Brain microvascular endothelial cell (primary cell): ENCODE measurements around the gene RAD51AP2.
A peak's percentile ranks its signal among the peaks of the same experiment; 100 is the strongest.

Source experiments
- DNase-seq: peaks from one replicate; pipeline ENCODE4 v3.0.0-alpha.2; 2020
- H3K27ac ChIP-seq: fragments of 250-450 bp; sonication (Bioruptor Pico); 2 replicates; pipeline ENCODE4 v1.5.1; 2020; ENCODE audit warnings: mild to moderate bottlenecking, moderate library complexity
- H3K27me3 ChIP-seq: fragments of 250-450 bp; sonication (Bioruptor Pico); replicated peaks from 2 replicates; pipeline ENCODE4 v1.5.1; 2020; ENCODE audit warnings: mild to moderate bottlenecking
- H3K36me3 ChIP-seq: fragments of 250-450 bp; sonication (Bioruptor Pico); replicated peaks from 2 replicates; pipeline ENCODE4 v1.5.1; 2020; ENCODE audit warnings: mild to moderate bottlenecking
- H3K4me3 ChIP-seq: 2 replicates; pipeline ENCODE4 v1.5.1; 2011; ENCODE audit warnings: low read depth, mild to moderate bottlenecking, control low read depth, low read length, moderate library complexity
- CTCF ChIP-seq: IDR thresholded peaks from 2 replicates; pipeline ENCODE4 v1.5.1; 2011; ENCODE audit warnings: low read depth, mild to moderate bottlenecking, moderate library complexity, low read length, control low read depth, inconsistent platforms; ENCODE audit errors: missing control alignments
- in situ Hi-C: cut with HindIII; loops from 2 replicates; pipeline ENCODE4 v1.10.0; 2017; ENCODE audit warnings: low sequenced_read_pairs, low pct_ligation_motif_present

The RAD51AP2 gene

DNA sequence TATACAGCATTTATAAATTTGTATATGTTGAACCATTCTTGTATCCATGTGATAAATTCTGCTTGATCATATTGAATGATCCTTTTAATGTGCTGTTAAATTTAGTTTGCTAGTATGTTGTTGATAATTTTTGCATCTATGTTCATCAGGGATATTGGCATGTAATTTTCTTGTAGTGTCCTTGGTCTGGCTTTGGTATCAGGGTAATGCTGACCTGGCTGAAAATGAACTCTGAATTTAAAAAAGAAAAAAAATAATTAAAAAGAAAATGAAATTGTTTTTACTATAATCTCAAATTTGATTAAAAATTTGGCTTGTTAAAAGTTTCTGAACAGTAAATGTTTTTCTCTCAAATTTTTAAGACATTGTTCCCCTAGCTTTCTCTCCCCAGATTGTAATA is 46.3 kb downstream of the RAD51AP2 start:
- Histone ChIP-seq H3K36me3 (no peaks in the 10 kb centered on the region), H3K4me3 (no peak overlapping the region), H3K27me3 (no peaks in the 10 kb centered on the region), H3K27ac (no peak overlapping the region)
- no peak for DNase-seq
- in situ Hi-C loops = no loop called here
- TF ChIP-seq CTCF = no peak

GRCh38 chr2:17470855-17471641 is 47.2 kb downstream of the RAD51AP2 start:
- H3K27ac ChIP-seq = peak overlapping the region; percentile 19
- no peaks in the 10 kb centered on the region for H3K27me3 ChIP-seq

DNA sequence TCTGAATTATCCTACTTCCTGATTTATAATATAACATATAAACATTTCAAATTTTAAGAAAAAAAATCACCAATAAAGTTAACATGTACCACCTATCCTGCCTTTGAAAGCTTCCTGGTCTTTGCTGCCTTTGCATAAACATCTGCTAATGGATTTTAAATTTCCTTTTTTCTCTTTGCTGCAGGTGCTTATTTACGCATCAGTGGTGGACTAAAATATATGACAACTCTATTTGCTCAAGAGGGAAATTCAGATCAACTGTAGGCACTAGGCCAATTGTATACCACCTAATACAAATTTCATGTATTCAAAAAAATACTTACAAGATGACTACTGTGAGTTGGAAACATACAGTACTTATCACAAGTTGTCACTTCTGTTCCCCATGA is 57.2 kb downstream of the RAD51AP2 start:
- Histone ChIP-seq H3K27ac (no peak overlapping the region), H3K36me3 (no peaks in the 10 kb centered on the region), H3K27me3 (no peaks in the 10 kb centered on the region), H3K4me3 (no peak overlapping the region)
- in situ Hi-C loops = no loop called here
- no peak for TF ChIP-seq CTCF
- no peak for DNase-seq

More at GRCh38 chr2:17470855-17471641, 47.2 kb downstream of the RAD51AP2 start:
- Histone ChIP-seq H3K4me3 (peak overlapping the region; percentile 13), H3K36me3 (no peaks in the 10 kb centered on the region)
- in situ Hi-C loops = no loop called here
- peak; percentile 55 for DNase-seq
- TF ChIP-seq CTCF = peak; percentile 65
